K562 (cell line): ENCODE results near the gene PBX1. TPM values are rescaled to one million over a fixed set of nuclear protein-coding genes. Genes with fewer than 3 reads are reported as not detected.

Experiments
- ATAC-seq: fragments of 200-7000 bp; cut with Tn5 transposase; 3 replicates; pipeline ENCODE4 v1.9.1; 2020; ENCODE audit warnings: moderate library complexity
- BruUV-seq: library from RNA; stranded (reverse); fragments of 400-500 nt; replicated peaks from 2 replicates; lab custom pipeline; 2021; lab: Mats Ljungman, UMichigan
- CTCF ChIA-PET: fragments of 300-600 bp; formaldehyde crosslinking; extraction: SDS; loops from one replicate; lab custom pipeline; 2021; ENCODE audit warnings: low intra/inter-chr PET ratio; lab: Yijun Ruan, JAX
- POLR2A ChIA-PET: fragments of 300-600, 350-650 bp; sonication (Branson Sonifier 250); formaldehyde crosslinking; extraction: SDS; loops from one replicate; lab custom pipeline; 2021; ENCODE audit warnings: antibody characterized with exemption, inconsistent platforms; lab: Yijun Ruan, JAX
- DNase-seq, 4 experiments: peaks; one replicate each; pipeline versions ENCODE4 v3.0.0 to v3.0.0-alpha.2; 2011 to 2018; ENCODE audit warnings: low spot score in 3 of 4, mixed read lengths in 3 of 4; ENCODE audit errors: extremely low read depth in 1 of 4
- FAIRE-seq: peaks from 2 replicates; lab custom pipeline; 2011; peaks lifted over from hg19 to GRCh38; lab: Jason Lieb, UNC
- H2AFZ ChIP-seq: 2 replicates; pipeline ENCODE4 v1.6.0; 2011; ENCODE audit warnings: low read depth, low read length, control low read depth, inconsistent platforms
- H3K27ac ChIP-seq: fragments of 200-600 bp; 3 replicates; pipeline ENCODE4 v1.8.0; 2011; ENCODE audit warnings: low read depth, mild to moderate bottlenecking, control low read depth, inconsistent platforms, low read length, moderate library complexity, mixed read lengths; ENCODE audit errors: extremely low read depth
- H3K27me3 ChIP-seq, 2 experiments: fragments of 300-600 bp in 1 of 2; 2 replicates in 1 of 2; 3 replicates in 1 of 2; pipeline versions ENCODE4 v1.6.0 to v1.8.0; 2011; ENCODE audit warnings: inconsistent platforms in 2 of 2, low read length in 2 of 2, mild to moderate bottlenecking in 1 of 2, mixed read lengths in 1 of 2, moderate library complexity in 1 of 2; ENCODE audit not compliant: control insufficient read depth in 2 of 2, insufficient read depth in 2 of 2
- H3K36me3 ChIP-seq: fragments of 300-600 bp; 3 replicates; pipeline ENCODE4 v1.8.0; 2011; ENCODE audit warnings: mild to moderate bottlenecking, low read length, inconsistent platforms; ENCODE audit not compliant: control insufficient read depth, insufficient read depth
- H3K4me1 ChIP-seq, 2 experiments: fragments of 200-600 bp in 1 of 2; replicated peaks in 1 of 2; 2 replicates in 1 of 2; 3 replicates in 1 of 2; pipeline versions ENCODE4 v1.5.1 to v1.8.0; 2011; ENCODE audit warnings: inconsistent platforms in 2 of 2, low read length in 2 of 2, mild to moderate bottlenecking in 1 of 2, mixed read lengths in 1 of 2, moderate library complexity in 1 of 2; ENCODE audit not compliant: control insufficient read depth in 2 of 2, insufficient read depth in 2 of 2
- H3K4me2 ChIP-seq: 2 replicates; pipeline ENCODE4 v1.6.1; 2011; ENCODE audit warnings: low read length, control low read depth, inconsistent platforms, mixed read lengths; ENCODE audit not compliant: insufficient read depth
- H3K4me3 ChIP-seq: fragments of 200-600 bp; sonication (generic), shearing (Covaris generic); 2 replicates; pipeline ENCODE4 v1.5.1; 2016; ENCODE audit warnings: control low read depth, inconsistent platforms
- H3K79me2 ChIP-seq: fragments of 200-600 bp; 3 replicates; pipeline ENCODE4 v1.8.0; 2011; ENCODE audit warnings: low read length, inconsistent platforms; ENCODE audit not compliant: control insufficient read depth, insufficient read depth
- H3K9ac ChIP-seq, 2 experiments: 2 replicates each; pipeline versions ENCODE4 v1.6.0 to v1.6.1; 2011; ENCODE audit warnings: low read depth in 2 of 2, low read length in 2 of 2, control low read depth in 1 of 2, inconsistent platforms in 1 of 2, mild to moderate bottlenecking in 1 of 2, mixed read lengths in 1 of 2; ENCODE audit not compliant: insufficient read depth in 1 of 2
- H3K9me1 ChIP-seq: one replicate; pipeline ENCODE4 v1.6.0; 2011; ENCODE audit warnings: inconsistent platforms, mild to moderate bottlenecking, low read length, moderate library complexity; ENCODE audit not compliant: control insufficient read depth, insufficient read depth
- H3K9me3 ChIP-seq: replicated peaks from 2 replicates; pipeline ENCODE4 v1.5.1; 2011; ENCODE audit warnings: low read depth, low read length, inconsistent platforms; ENCODE audit not compliant: control insufficient read depth, insufficient read depth
- H4K20me1 ChIP-seq: replicated peaks from 2 replicates; pipeline ENCODE4 v1.6.1; 2011; ENCODE audit warnings: low read length, inconsistent platforms, mixed read lengths; ENCODE audit not compliant: control insufficient read depth, insufficient read depth
- FOXJ3 ChIP-seq: sonication (generic); formaldehyde crosslinking; IDR thresholded peaks from 2 replicates; pipeline ENCODE4 v1.4.0; 2020; ENCODE audit warnings: mild to moderate bottlenecking, missing genetic modification reagents
- HDAC2 ChIP-seq: fragments of 450-650 bp; IDR thresholded peaks from 2 replicates; pipeline ENCODE4 v1.6.1; 2016; ENCODE audit warnings: mild to moderate bottlenecking
- KAT8 ChIP-seq: fragments of 450-650 bp; IDR thresholded peaks from 2 replicates; pipeline ENCODE4 v1.6.1; 2016; ENCODE audit warnings: low read depth, mild to moderate bottlenecking
- MCM5 ChIP-seq: fragments of 450-650 bp; IDR thresholded peaks from 2 replicates; pipeline ENCODE4 v1.6.1; 2016; ENCODE audit warnings: low read depth
- NFYB ChIP-seq: IDR thresholded peaks from 2 replicates; pipeline ENCODE4 v1.6.1; 2011; ENCODE audit warnings: mild to moderate bottlenecking, moderate library complexity; ENCODE audit not compliant: insufficient read length; ENCODE audit errors: extremely low read depth
- TAL1 ChIP-seq: fragments of 450-650 bp; IDR thresholded peaks from 2 replicates; pipeline ENCODE4 v1.6.1; 2016; ENCODE audit warnings: mild to moderate bottlenecking
- TBP ChIP-seq: optimal IDR thresholded peaks from 2 replicates; pipeline ENCODE3; 2011; ENCODE audit warnings: low read depth, low read length, improper control_type of control experiment
- ZNF668 ChIP-seq: fragments of 250-450 bp; sonication (Bioruptor Pico); IDR thresholded peaks from 2 replicates; pipeline ENCODE4 v1.8.0; 2022; ENCODE audit warnings: mild to moderate bottlenecking, inconsistent platforms
- WGBS: fragments of 100-300 bp; shearing (Covaris generic); methylation state at CpG from one replicate; pipeline ENCODE4 v1.1.6; 2016; ENCODE audit warnings: low coverage, mixed read lengths; ENCODE audit not compliant: insufficient coverage; ENCODE audit errors: missing lambda C conversion rate; 5-methylcytosine and 5-hydroxymethylcytosine counted together
- in situ Hi-C: fragments of 300-500 bp; cut with MboI; formaldehyde crosslinking; loops from 4 replicates; pipeline ENCODE4 v1.15.0; 2018; ENCODE audit warnings: inconsistent platforms, mixed read lengths
- intact Hi-C: fragments of 100-400 bp; cut with micrococcal nuclease; formaldehyde crosslinking; loops from 2 replicates; pipeline ENCODE4 v1.14.2; 2022
- polyA plus RNA-seq, 8 experiments: library from polyadenylated mRNA; depleted of rRNA in 4 of 8; stranded (reverse) in 5 of 8; unstranded in 3 of 8; fragments of >200 nt; fragmentation: Nextera tagmentation in 2 of 8; fragmentation: Illumina TruSeq in 1 of 8; extraction: Ambion mirVana in 2 of 8; extraction: Trizol in 1 of 8; gene quantifications; 2 replicates each; pipeline versions ENCODE4 v1.2.1 to v1.2.3, GENCODE V29; 2011 to 2014; ENCODE audit warnings: inconsistent platforms in 1 of 8, missing spikeins in 1 of 8
- total RNA-seq, 7 experiments: library from RNA; depleted of rRNA in 6 of 7; stranded (reverse); fragments of >200 nt in 6 of 7; fragmentation: Illumina TruSeq in 2 of 7; extraction: Trizol in 2 of 7; gene quantifications; 2 replicates each; pipeline versions ENCODE4 v1.2.1 to v1.2.3, GENCODE V29; 2011 to 2021; ENCODE audit warnings: low replicate concordance in 1 of 7
- TF ChIP-seq, protein P1 (sequence below): fragments of 250-450 bp; sonication (Bioruptor Pico); IDR thresholded peaks from 2 replicates; pipeline ENCODE4 v1.5.1; 2021; ENCODE audit warnings: mild to moderate bottlenecking
- TF ChIP-seq, protein P2 (sequence below): fragments of 450-650 bp; IDR thresholded peaks from 2 replicates; pipeline ENCODE4 v1.6.1; 2016; ENCODE audit warnings: missing biosample characterization, missing genetic modification characterization
- TF ChIP-seq, protein P3 (sequence below), 2 experiments: IDR thresholded peaks in 1 of 2; conservative IDR thresholded peaks in 1 of 2; 2 replicates each; pipeline ENCODE4 v1.6.1; 2016; ENCODE audit warnings: low read depth in 2 of 2, mild to moderate bottlenecking in 1 of 2, missing compliant biosample characterization in 1 of 2, missing genetic modification characterization in 1 of 2, moderate library complexity in 1 of 2
- TF ChIP-seq, protein P4 (sequence below): sonication (generic); formaldehyde crosslinking; IDR thresholded peaks from 2 replicates; pipeline ENCODE4 v1.8.0; 2022; ENCODE audit warnings: mild to moderate bottlenecking, missing genetic modification reagents

Gene PBX1
- total and polyA plus RNA-seq, 9 of the 15 experiments (the other 6 are each of a cell fraction or from before 2014, with no cell fraction given): 0.03 to 0.62 (median 0.17) TPM

DNA sequence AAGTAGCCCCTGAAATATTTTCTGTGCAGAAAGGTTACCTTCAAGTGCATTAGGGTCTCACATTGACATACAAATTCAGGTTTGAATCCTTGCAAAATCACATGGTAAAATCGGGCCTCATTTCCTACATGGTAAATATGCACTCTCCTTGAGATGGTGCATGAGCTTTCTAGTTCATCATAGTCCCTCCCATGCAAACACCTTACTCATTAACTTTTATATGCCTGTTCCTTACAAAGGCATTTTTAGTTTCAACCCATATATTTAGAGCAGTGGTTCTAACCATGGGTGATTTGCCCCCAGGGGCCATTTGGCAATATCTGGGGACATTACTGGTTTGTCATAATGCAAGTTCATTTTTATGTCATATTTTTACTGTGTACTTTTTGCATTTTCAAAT, 37.2 kb downstream of the PBX1 start:
- Histone ChIP-seq H3K4me3 (no peak overlapping the region), H3K27me3 (peaks cover 0 to 7% of the 10 kb centered on the region in 2 experiments; a peak in 3 of 5 replicates), H4K20me1 (no peaks in the 10 kb centered on the region), H3K79me2 (no peaks in the 10 kb centered on the region), H2AFZ (no peak overlapping the region), H3K9me1 (no peaks in the 10 kb centered on the region), H3K4me1 (no peaks in the 10 kb centered on the region), H3K27ac (no peak overlapping the region), H3K9me3 (no peaks in the 10 kb centered on the region), H3K36me3 (no peaks in the 10 kb centered on the region), H3K9ac (no peak overlapping the region), H3K4me2 (no peak overlapping the region)
- in situ Hi-C loops: no loop called here
- WGBS: 0% methylated on average over 1 of the region's 1 CpG
- ATAC-seq (no peak), FAIRE-seq (no peak), DNase-seq (no peak)
- POLR2A ChIA-PET: no interaction called here
- no TSS peak for BruUV-seq
- intact Hi-C loops: no loop called here
- CTCF ChIA-PET: no interaction called here
- TF ChIP-seq, protein P1, sequence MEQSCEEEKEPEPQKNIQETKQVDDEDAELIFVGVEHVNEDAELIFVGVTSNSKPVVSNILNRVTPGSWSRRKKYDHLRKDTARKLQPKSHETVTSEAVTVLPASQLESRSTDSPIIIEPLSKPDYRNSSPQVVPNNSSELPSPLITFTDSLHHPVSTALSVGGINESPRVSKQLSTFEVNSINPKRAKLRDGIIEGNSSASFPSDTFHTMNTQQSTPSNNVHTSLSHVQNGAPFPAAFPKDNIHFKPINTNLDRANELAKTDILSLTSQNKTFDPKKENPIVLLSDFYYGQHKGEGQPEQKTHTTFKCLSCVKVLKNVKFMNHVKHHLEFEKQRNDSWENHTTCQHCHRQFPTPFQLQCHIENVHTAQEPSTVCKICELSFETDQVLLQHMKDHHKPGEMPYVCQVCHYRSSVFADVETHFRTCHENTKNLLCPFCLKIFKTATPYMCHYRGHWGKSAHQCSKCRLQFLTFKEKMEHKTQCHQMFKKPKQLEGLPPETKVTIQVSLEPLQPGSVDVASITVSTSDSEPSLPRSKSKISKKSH (CRISPR knock-in tag): no peak
- TF ChIP-seq NFYB (no peak), TBP (no peak), KAT8 (no peak), ZNF668 (no peak), TAL1 (no peak), MCM5 (no peak), FOXJ3 (CRISPR knock-in tag) (no peak), HDAC2 (no peak)
- TF ChIP-seq, protein P2, sequence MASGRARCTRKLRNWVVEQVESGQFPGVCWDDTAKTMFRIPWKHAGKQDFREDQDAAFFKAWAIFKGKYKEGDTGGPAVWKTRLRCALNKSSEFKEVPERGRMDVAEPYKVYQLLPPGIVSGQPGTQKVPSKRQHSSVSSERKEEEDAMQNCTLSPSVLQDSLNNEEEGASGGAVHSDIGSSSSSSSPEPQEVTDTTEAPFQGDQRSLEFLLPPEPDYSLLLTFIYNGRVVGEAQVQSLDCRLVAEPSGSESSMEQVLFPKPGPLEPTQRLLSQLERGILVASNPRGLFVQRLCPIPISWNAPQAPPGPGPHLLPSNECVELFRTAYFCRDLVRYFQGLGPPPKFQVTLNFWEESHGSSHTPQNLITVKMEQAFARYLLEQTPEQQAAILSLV (tag): no peak
- TF ChIP-seq, protein P3, sequence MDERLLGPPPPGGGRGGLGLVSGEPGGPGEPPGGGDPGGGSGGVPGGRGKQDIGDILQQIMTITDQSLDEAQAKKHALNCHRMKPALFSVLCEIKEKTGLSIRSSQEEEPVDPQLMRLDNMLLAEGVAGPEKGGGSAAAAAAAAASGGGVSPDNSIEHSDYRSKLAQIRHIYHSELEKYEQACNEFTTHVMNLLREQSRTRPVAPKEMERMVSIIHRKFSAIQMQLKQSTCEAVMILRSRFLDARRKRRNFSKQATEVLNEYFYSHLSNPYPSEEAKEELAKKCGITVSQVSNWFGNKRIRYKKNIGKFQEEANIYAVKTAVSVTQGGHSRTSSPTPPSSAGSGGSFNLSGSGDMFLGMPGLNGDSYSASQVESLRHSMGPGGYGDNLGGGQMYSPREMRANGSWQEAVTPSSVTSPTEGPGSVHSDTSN (CRISPR knock-in tag; IDR thresholded peaks at IDR 0.05; ENCODE audit: low read depth): no peak
- TF ChIP-seq, protein P3 (tag; conservative IDR thresholded peaks at IDR 0.05; ENCODE audit: low read depth): no peak
- TF ChIP-seq, protein P4, sequence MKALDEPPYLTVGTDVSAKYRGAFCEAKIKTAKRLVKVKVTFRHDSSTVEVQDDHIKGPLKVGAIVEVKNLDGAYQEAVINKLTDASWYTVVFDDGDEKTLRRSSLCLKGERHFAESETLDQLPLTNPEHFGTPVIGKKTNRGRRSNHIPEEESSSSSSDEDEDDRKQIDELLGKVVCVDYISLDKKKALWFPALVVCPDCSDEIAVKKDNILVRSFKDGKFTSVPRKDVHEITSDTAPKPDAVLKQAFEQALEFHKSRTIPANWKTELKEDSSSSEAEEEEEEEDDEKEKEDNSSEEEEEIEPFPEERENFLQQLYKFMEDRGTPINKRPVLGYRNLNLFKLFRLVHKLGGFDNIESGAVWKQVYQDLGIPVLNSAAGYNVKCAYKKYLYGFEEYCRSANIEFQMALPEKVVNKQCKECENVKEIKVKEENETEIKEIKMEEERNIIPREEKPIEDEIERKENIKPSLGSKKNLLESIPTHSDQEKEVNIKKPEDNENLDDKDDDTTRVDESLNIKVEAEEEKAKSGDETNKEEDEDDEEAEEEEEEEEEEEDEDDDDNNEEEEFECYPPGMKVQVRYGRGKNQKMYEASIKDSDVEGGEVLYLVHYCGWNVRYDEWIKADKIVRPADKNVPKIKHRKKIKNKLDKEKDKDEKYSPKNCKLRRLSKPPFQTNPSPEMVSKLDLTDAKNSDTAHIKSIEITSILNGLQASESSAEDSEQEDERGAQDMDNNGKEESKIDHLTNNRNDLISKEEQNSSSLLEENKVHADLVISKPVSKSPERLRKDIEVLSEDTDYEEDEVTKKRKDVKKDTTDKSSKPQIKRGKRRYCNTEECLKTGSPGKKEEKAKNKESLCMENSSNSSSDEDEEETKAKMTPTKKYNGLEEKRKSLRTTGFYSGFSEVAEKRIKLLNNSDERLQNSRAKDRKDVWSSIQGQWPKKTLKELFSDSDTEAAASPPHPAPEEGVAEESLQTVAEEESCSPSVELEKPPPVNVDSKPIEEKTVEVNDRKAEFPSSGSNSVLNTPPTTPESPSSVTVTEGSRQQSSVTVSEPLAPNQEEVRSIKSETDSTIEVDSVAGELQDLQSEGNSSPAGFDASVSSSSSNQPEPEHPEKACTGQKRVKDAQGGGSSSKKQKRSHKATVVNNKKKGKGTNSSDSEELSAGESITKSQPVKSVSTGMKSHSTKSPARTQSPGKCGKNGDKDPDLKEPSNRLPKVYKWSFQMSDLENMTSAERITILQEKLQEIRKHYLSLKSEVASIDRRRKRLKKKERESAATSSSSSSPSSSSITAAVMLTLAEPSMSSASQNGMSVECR (CRISPR knock-in tag): no peak
